Measurements from ENCODE around the gene METTL26.

METTL26 gene

DNA sequence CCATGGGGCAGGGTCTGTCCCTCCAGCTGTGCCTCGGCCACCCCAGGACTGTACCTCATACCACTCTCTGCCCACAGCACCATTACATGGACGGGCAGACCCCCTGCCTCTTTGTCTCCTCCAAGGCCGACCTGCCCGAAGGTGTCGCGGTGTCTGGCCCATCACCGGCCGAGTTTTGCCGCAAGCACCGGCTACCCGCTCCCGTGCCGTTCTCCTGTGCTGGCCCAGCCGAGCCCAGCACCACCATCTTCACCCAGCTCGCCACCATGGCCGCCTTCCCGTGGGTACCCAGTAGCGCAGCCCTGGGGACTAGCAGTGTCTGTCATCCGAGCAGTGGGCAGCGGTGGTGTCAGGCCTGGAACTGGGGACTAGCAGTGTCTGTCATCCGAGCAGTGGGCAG, 36.7 kb upstream of the METTL26 start:
- no peak for TF ChIP-seq POLR2AphosphoS5 (IDR thresholded peaks at IDR 0.05; ENCODE audit: low read depth)
- TF ChIP-seq, protein P1, sequence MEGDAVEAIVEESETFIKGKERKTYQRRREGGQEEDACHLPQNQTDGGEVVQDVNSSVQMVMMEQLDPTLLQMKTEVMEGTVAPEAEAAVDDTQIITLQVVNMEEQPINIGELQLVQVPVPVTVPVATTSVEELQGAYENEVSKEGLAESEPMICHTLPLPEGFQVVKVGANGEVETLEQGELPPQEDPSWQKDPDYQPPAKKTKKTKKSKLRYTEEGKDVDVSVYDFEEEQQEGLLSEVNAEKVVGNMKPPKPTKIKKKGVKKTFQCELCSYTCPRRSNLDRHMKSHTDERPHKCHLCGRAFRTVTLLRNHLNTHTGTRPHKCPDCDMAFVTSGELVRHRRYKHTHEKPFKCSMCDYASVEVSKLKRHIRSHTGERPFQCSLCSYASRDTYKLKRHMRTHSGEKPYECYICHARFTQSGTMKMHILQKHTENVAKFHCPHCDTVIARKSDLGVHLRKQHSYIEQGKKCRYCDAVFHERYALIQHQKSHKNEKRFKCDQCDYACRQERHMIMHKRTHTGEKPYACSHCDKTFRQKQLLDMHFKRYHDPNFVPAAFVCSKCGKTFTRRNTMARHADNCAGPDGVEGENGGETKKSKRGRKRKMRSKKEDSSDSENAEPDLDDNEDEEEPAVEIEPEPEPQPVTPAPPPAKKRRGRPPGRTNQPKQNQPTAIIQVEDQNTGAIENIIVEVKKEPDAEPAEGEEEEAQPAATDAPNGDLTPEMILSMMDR (IDR thresholded peaks at IDR 0.05; ENCODE audit: insufficient read depth, low read length): no peak
- no peak for TF ChIP-seq SPI1 (IDR thresholded peaks at IDR 0.05; ENCODE audit: borderline replicate concordance, low read depth)
- TF ChIP-seq, protein P2, sequence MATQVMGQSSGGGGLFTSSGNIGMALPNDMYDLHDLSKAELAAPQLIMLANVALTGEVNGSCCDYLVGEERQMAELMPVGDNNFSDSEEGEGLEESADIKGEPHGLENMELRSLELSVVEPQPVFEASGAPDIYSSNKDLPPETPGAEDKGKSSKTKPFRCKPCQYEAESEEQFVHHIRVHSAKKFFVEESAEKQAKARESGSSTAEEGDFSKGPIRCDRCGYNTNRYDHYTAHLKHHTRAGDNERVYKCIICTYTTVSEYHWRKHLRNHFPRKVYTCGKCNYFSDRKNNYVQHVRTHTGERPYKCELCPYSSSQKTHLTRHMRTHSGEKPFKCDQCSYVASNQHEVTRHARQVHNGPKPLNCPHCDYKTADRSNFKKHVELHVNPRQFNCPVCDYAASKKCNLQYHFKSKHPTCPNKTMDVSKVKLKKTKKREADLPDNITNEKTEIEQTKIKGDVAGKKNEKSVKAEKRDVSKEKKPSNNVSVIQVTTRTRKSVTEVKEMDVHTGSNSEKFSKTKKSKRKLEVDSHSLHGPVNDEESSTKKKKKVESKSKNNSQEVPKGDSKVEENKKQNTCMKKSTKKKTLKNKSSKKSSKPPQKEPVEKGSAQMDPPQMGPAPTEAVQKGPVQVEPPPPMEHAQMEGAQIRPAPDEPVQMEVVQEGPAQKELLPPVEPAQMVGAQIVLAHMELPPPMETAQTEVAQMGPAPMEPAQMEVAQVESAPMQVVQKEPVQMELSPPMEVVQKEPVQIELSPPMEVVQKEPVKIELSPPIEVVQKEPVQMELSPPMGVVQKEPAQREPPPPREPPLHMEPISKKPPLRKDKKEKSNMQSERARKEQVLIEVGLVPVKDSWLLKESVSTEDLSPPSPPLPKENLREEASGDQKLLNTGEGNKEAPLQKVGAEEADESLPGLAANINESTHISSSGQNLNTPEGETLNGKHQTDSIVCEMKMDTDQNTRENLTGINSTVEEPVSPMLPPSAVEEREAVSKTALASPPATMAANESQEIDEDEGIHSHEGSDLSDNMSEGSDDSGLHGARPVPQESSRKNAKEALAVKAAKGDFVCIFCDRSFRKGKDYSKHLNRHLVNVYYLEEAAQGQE (IDR thresholded peaks at IDR 0.05; ENCODE audit: insufficient replicate concordance, low read depth): no peak
- TF ChIP-seq GABPA (IDR thresholded peaks at IDR 0.05; ENCODE audit: low read depth): no peak
- Histone ChIP-seq H3K4me3 (replicated peaks; ENCODE audit: insufficient read depth, low read length) (no peak overlapping the region), H3K27ac (replicated peaks) (no peak overlapping the region), H3K27me3 (ENCODE audit: insufficient read depth, poor library complexity, severe bottlenecking) (no peaks in the 10 kb centered on the region)
- DNase-seq (ENCODE audit: low read depth in 1 of 2, low spot score in 1 of 2): no peak

DNA sequence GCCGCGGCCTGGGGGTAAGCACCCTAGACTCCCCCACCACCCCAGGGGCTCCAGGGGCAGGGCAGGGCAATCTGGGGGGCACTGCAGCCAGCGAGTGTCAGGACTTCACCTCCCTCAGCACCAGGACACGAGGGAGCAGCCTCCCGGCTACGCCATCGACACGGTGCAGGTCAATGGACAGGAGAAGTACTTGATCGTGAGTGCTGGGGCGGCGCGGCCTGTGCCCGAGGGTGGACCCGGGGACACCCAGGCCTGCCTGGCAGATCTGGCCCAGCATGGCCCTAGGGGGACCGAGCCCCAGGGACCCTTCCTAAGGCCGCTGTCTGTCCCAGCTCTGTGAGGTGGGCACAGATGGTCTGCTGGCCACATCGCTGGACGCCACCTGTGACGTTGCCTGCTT, 36.3 kb upstream of the METTL26 start:
- Histone ChIP-seq H3K27me3 (ENCODE audit: insufficient read depth, poor library complexity, severe bottlenecking) (no peaks in the 10 kb centered on the region), H3K27ac (replicated peaks) (no peak overlapping the region), H3K4me3 (replicated peaks; ENCODE audit: insufficient read depth, low read length) (no peak overlapping the region)
- no peak for DNase-seq (ENCODE audit: low read depth in 1 of 2, low spot score in 1 of 2)
- no peak for TF ChIP-seq SPI1 (IDR thresholded peaks at IDR 0.05; ENCODE audit: borderline replicate concordance, low read depth)
- TF ChIP-seq GABPA (IDR thresholded peaks at IDR 0.05; ENCODE audit: low read depth): no peak
- no peak for TF ChIP-seq POLR2AphosphoS5 (IDR thresholded peaks at IDR 0.05; ENCODE audit: low read depth)
- TF ChIP-seq, protein P2 (IDR thresholded peaks at IDR 0.05; ENCODE audit: insufficient replicate concordance, low read depth): no peak
- TF ChIP-seq, protein P1 (IDR thresholded peaks at IDR 0.05; ENCODE audit: insufficient read depth, low read length): no peak

DNA sequence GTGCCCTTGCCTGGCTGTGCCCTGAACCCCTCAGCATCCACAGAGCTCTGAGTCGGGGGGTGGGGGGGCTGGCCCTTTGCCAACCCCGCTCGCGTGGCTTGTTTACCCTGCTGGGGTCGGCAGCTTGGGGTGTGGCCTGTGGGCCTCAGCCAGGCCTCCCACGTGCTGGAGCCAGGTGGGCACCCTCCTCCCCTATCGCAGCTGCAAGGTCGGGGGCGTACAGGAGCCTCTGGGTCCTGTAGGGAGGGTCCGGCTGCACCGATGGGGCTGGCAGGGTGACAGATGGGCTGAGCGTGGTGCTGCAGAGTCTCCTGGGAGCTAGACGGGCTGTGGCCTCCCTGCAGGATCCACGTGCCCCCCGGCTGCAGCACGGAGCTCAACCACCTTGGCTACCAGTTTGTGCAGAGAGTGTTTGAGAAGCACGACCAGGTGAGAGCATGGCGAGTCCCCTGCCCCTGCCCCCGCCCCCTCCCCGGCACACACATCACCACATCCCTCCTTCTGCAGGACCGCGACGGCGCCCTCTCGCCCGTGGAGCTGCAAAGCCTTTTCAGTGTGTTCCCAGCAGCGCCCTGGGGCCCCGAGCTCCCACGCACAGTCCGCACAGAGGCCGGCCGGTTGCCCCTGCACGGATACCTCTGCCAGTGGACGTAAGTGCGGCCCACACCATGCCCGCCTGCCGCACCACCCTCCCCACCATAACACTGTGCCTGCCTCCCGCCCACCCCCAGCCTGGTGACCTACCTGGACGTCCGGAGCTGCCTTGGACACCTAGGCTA, 35.4 kb upstream of the METTL26 start:
- no peak for TF ChIP-seq GABPA (IDR thresholded peaks at IDR 0.05; ENCODE audit: low read depth)
- no peak for TF ChIP-seq POLR2AphosphoS5 (IDR thresholded peaks at IDR 0.05; ENCODE audit: low read depth)
- no peak for TF ChIP-seq SPI1 (IDR thresholded peaks at IDR 0.05; ENCODE audit: borderline replicate concordance, low read depth)
- TF ChIP-seq, protein P2 (IDR thresholded peaks at IDR 0.05; ENCODE audit: insufficient replicate concordance, low read depth): no peak
- TF ChIP-seq, protein P1 (IDR thresholded peaks at IDR 0.05; ENCODE audit: insufficient read depth, low read length): no peak
- Histone ChIP-seq H3K27ac (replicated peaks) (no peak overlapping the region), H3K4me3 (replicated peaks; ENCODE audit: insufficient read depth, low read length) (no peak overlapping the region), H3K27me3 (ENCODE audit: insufficient read depth, poor library complexity, severe bottlenecking) (no peaks in the 10 kb centered on the region)
- DNase-seq (ENCODE audit: low read depth in 1 of 2, low spot score in 1 of 2): no peak
